ENCODE data around the gene GBX1.

GBX1 gene

GRCh38 chr7:151152643-151153513 is 14.6 kb downstream of the GBX1 start:
- no peaks in the 10 kb centered on the region for H3K79me2 ChIP-seq (ENCODE audit: low read length)
- no peak overlapping the region for H3K9ac ChIP-seq (ENCODE audit: low read length)
- H3K4me3 ChIP-seq (ENCODE audit: low read length), result no peak overlapping the region
- no peaks in the 10 kb centered on the region for H4K20me1 ChIP-seq (ENCODE audit: insufficient read depth, low read length)
- H3K4me1 ChIP-seq (ENCODE audit: low read length), result no peaks in the 10 kb centered on the region
- no peak overlapping the region for H3K4me2 ChIP-seq (ENCODE audit: low read length)
- no peak overlapping the region for H3K27ac ChIP-seq (ENCODE audit: low read length)
- H3K27me3 ChIP-seq (ENCODE audit: low read depth, low read length), result peaks cover 54% of the 10 kb centered on the region
- TF ChIP-seq EZH2phosphoT487 (IDR thresholded peaks at IDR 0.05; ENCODE audit: low read depth) (no peak), CTCF (IDR thresholded peaks at IDR 0.05; ENCODE audit: low read depth, low read length) (no peak)
- no peaks in the 10 kb centered on the region for H3K36me3 ChIP-seq (replicated peaks; ENCODE audit: low read depth, low read length)
- no peak overlapping the region for H2AFZ ChIP-seq (ENCODE audit: low read depth, low read length)
- H3K9me3 ChIP-seq (ENCODE audit: insufficient read depth, low read length), result no peaks in the 10 kb centered on the region

- Histone ChIP-seq H3K4me1 (ENCODE audit: low read length) (no peaks in the 10 kb centered on the region), H3K27ac (ENCODE audit: low read length) (no peak overlapping the region)
- no peak for TF ChIP-seq CTCF (IDR thresholded peaks at IDR 0.05; ENCODE audit: low read depth, low read length)
- TF ChIP-seq EZH2phosphoT487 (IDR thresholded peaks at IDR 0.05; ENCODE audit: low read depth), result no peak
Observed at GRCh38 chr7:151150388-151150787, 17.1 kb downstream of the GBX1 start.

GRCh38 chr7:151148319-151149259 is 18.9 kb downstream of the GBX1 start:
- Histone ChIP-seq H2AFZ (ENCODE audit: low read depth, low read length) (no peak overlapping the region), H3K4me3 (ENCODE audit: low read length) (no peak overlapping the region), H3K9me3 (ENCODE audit: insufficient read depth, low read length) (no peaks in the 10 kb centered on the region), H3K4me2 (ENCODE audit: low read length) (no peak overlapping the region), H3K4me1 (ENCODE audit: low read length) (no peaks in the 10 kb centered on the region), H3K27ac (ENCODE audit: low read length) (no peak overlapping the region), H3K36me3 (replicated peaks; ENCODE audit: low read depth, low read length) (peaks cover 6% of the 10 kb centered on the region), H4K20me1 (ENCODE audit: insufficient read depth, low read length) (no peaks in the 10 kb centered on the region), H3K9ac (ENCODE audit: low read length) (no peak overlapping the region), H3K79me2 (ENCODE audit: low read length) (no peaks in the 10 kb centered on the region), H3K27me3 (ENCODE audit: low read depth, low read length) (peaks cover 32% of the 10 kb centered on the region)
- no peak for TF ChIP-seq EZH2phosphoT487 (IDR thresholded peaks at IDR 0.05; ENCODE audit: low read depth)
- TF ChIP-seq CTCF (IDR thresholded peaks at IDR 0.05; ENCODE audit: low read depth, low read length), result no peak

More at GRCh38 chr7:151150388-151150787, 17.1 kb downstream of the GBX1 start:
- Histone ChIP-seq H2AFZ (ENCODE audit: low read depth, low read length) (no peak overlapping the region), H3K4me2 (ENCODE audit: low read length) (no peak overlapping the region), H3K79me2 (ENCODE audit: low read length) (no peaks in the 10 kb centered on the region), H3K27me3 (ENCODE audit: low read depth, low read length) (peaks cover 44% of the 10 kb centered on the region), H3K4me3 (ENCODE audit: low read length) (no peak overlapping the region), H3K36me3 (replicated peaks; ENCODE audit: low read depth, low read length) (no peaks in the 10 kb centered on the region), H3K9ac (ENCODE audit: low read length) (no peak overlapping the region), H4K20me1 (ENCODE audit: insufficient read depth, low read length) (no peaks in the 10 kb centered on the region), H3K9me3 (ENCODE audit: insufficient read depth, low read length) (no peaks in the 10 kb centered on the region)

- Histone ChIP-seq H2AFZ (ENCODE audit: low read depth, low read length) (no peak overlapping the region), H4K20me1 (ENCODE audit: insufficient read depth, low read length) (no peaks in the 10 kb centered on the region), H3K4me1 (ENCODE audit: low read length) (no peaks in the 10 kb centered on the region), H3K9ac (ENCODE audit: low read length) (no peak overlapping the region), H3K4me3 (ENCODE audit: low read length) (no peak overlapping the region), H3K36me3 (replicated peaks; ENCODE audit: low read depth, low read length) (peaks cover 7% of the 10 kb centered on the region), H3K27me3 (ENCODE audit: low read depth, low read length) (peaks cover 19% of the 10 kb centered on the region), H3K27ac (ENCODE audit: low read length) (no peak overlapping the region), H3K9me3 (ENCODE audit: insufficient read depth, low read length) (no peaks in the 10 kb centered on the region), H3K79me2 (ENCODE audit: low read length) (no peaks in the 10 kb centered on the region), H3K4me2 (ENCODE audit: low read length) (no peak overlapping the region)
- TF ChIP-seq CTCF (IDR thresholded peaks at IDR 0.05; ENCODE audit: low read depth, low read length) (no peak), EZH2phosphoT487 (IDR thresholded peaks at IDR 0.05; ENCODE audit: low read depth) (no peak)
Observed at GRCh38 chr7:151146761-151147160, 20.7 kb downstream of the GBX1 start.
